HUDEP-2 (cell line): ENCODE results near the gene USP17L22.
"Not testable (repeated sequence)": the region's sequence is repeated elsewhere in the genome, so short reads cannot be mapped to it uniquely, and the experiment has no call there.

ENCODE experiments used
- DNase-seq, 76 experiments: peaks; one replicate each; lab custom pipeline; 2025; ENCODE audit not compliant: unreplicated experiment in 76 of 76; lab: John Stamatoyannopoulos, UW

USP17L22 gene, protein sequence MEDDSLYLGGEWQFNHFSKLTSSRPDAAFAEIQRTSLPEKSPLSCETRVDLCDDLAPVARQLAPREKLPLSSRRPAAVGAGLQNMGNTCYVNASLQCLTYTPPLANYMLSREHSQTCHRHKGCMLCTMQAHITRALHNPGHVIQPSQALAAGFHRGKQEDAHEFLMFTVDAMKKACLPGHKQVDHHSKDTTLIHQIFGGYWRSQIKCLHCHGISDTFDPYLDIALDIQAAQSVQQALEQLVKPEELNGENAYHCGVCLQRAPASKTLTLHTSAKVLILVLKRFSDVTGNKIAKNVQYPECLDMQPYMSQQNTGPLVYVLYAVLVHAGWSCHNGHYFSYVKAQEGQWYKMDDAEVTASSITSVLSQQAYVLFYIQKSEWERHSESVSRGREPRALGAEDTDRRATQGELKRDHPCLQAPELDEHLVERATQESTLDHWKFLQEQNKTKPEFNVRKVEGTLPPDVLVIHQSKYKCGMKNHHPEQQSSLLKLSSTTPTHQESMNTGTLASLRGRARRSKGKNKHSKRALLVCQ

DNA sequence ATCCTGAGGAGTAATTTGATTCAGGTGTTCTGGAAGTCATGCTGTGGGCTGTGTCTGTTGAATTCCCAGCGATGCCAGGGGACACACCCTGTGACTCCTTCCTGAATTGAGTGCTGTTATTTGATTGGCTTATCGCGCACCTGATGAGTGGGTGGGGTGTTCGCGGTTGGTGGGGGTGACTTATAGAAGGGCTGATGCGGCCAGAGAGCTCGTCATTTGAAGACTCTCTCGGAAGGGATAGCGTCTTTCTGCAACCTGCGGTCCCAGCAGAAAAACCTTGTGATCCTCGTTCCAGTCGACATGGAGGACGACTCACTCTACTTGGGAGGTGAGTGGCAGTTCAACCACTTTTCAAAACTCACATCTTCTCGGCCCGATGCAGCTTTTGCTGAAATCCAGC lies at the start of gene USP17L22:
Gene USP17L22 (plus strand): TSS at position 301 of the 400 bp plus-strand sequence. CDS start 0 bp downstream, at position 301.
- DNase-seq, result not testable (repeated sequence)

DNA sequence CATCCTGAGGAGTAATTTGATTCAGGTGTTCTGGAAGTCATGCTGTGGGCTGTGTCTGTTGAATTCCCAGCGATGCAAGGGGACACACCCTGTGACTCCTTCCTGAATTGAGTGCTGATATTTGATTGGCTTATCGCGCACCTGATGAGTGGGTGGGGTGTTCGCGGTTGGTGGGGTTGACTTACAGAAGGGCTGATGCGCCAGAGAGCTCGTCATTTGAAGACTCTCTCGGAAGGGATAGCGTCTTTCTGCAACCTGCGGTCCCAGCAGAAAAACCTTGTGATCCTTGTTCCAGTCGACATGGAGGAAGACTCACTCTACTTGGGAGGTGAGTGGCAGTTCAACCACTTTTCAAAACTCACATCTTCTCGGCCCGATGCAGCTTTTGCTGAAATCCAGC lies 47.6 kb upstream of the USP17L22 start, which contains the start of gene USP17L12:
Gene USP17L12 (plus strand): TSS at position 301 of the 400 bp plus-strand sequence. CDS start 0 bp downstream, at position 301.
- DNase-seq, result not testable (repeated sequence)

DNA sequence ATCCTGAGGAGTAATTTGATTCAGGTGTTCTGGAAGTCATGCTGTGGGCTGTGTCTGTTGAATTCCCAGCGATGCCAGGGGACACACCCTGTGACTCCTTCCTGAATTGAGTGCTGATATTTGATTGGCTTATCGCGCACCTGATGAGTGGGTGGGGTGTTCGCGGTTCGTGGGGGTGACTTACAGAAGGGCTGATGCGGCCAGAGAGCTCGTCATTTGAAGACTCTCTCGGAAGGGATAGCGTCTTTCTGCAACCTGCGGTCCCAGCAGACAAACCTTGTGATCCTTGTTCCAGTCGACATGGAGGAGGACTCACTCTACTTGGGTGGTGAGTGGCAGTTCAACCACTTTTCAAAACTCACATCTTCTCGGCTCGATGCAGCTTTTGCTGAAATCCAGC lies 42.8 kb upstream of the USP17L22 start, which contains the start of gene USP17L13:
Gene USP17L13 (plus strand): TSS at position 301 of the 400 bp plus-strand sequence. CDS start 0 bp downstream, at position 301.
- DNase-seq, result not testable (repeated sequence)

DNA sequence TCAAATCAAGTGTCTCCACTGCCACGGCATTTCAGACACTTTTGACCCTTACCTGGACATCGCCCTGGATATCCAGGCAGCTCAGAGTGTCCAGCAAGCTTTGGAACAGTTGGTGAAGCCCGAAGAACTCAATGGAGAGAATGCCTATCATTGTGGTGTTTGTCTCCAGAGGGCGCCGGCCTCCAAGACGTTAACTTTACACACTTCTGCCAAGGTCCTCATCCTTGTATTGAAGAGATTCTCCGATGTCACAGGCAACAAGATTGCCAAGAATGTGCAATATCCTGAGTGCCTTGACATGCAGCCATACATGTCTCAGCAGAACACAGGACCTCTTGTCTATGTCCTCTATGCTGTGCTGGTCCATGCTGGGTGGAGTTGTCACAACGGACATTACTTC lies 37.2 kb upstream of the USP17L22 start:
- not testable (repeated sequence) for DNase-seq

GRCh38 chr4:9234085-9234484 lies 33.3 kb upstream of the USP17L22 start, which contains the start of gene USP17L15:
Gene USP17L15, plus strand, starts transcription at chr4:9234385. Its CDS starts 0 bp downstream, at chr4:9234385.
- DNase-seq, result not testable (repeated sequence)

DNA sequence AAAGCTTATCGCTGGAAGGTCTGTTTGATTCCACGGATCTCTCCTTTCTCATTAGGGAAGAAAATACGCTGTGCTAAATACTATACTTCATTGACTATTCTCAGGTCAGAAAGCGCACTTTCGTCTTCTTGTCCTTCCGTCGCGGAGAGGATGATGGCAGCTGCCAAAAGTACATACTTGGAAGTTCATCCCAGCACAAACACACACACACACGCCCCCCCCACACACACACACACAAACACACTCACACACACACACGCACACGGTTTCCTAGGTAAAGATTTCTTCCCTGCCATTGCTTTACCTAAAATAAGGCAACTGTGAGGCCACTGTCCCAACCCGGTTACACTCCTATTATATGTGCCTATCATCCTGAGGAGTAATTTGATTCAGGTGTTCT lies 29.0 kb upstream of the USP17L22 start:
- DNase-seq, result not testable (repeated sequence)

DNA sequence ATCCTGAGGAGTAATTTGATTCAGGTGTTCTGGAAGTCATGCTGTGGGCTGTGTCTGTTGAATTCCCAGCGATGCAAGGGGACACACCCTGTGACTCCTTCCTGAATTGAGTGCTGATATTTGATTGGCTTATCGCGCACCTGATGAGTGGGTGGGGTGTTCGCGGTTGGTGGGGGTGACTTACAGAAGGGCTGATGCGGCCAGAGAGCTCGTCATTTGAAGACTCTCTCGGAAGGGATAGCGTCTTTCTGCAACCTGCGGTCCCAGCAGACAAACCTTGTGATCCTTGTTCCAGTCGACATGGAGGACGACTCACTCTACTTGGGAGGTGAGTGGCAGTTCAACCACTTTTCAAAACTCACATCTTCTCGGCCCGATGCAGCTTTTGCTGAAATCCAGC lies 23.8 kb upstream of the USP17L22 start, which contains the start of gene USP17L17:
Gene USP17L17 (plus strand): TSS at position 301 of the 400 bp plus-strand sequence. CDS start 0 bp downstream, at position 301.
- DNase-seq, result not testable (repeated sequence)

DNA sequence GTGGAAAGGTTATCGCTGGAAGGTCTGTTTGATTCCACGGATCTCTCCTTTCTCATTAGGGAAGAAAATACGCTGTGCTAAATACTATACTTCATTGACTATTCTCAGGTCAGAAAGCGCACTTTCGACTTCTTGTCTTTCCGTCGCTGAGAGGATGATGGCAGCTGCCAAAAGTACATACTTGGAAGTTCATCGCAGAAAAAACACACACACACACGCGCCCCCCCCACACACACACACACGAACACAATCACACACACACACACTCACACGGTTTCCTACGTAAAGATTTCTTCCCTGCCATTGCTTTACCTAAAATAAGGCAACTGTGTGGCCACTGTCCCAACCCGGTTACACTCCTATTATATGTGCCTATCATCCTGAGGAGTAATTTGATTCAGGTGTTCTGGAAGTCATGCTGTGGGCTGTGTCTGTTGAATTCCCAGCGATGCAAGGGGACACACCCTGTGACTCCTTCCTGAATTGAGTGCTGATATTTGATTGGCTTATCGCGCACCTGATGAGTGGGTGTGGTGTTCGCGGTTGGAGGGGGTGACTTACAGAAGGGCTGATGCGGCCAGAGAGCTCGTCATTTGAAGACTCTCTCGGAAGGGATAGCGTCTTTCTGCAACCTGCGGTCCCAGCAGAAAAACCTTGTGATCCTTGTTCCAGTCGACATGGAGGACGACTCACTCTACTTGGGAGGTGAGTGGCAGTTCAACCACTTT lies 19.3 kb upstream of the USP17L22 start, which contains the start of gene USP17L18:
Gene USP17L18 (plus strand): TSS at position 678 of the 728 bp plus-strand sequence. CDS start 0 bp downstream, at position 678.
- DNase-seq, result not testable (repeated sequence)

GRCh38 chr4:9253078-9253477 lies 14.3 kb upstream of the USP17L22 start, which contains the start of gene USP17L19:
Gene USP17L19, plus strand, starts transcription at chr4:9253378. Its CDS starts 0 bp downstream, at chr4:9253378.
- DNase-seq, result not testable (repeated sequence)

- DNase-seq, result not testable (repeated sequence)
Observed at GRCh38 chr4:9257824-9258223, 9.6 kb upstream of the USP17L22 start, which contains the start of gene USP17L20. Gene USP17L20, plus strand, starts transcription at chr4:9258124. Its CDS starts 0 bp downstream, at chr4:9258124.

GRCh38 chr4:9262572-9262971 lies 4.8 kb upstream of the USP17L22 start, which contains the start of gene USP17L21:
Gene USP17L21, plus strand, starts transcription at chr4:9262872. Its CDS starts 0 bp downstream, at chr4:9262872.
- not testable (repeated sequence) for DNase-seq

DNA sequence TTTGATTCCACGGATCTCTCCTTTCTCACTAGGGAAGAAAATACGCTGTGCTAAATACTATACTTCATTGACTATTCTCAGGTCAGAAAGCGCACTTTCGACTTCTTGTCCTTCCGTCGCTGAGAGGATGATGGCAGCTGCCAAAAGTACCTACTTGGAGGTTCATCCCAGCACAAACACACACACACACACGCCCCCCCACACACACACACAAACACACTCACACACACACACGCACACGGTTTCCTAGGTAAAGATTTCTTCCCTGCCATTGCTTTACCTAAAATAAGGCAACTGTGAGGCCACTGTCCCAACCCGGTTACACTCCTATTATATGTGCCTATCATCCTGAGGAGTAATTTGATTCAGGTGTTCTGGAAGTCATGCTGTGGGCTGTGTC lies 4.3 kb downstream of the USP17L22 start:
- DNase-seq, result not testable (repeated sequence)
